Stimulated activated CD4-positive, alpha-beta T cell treated with anti-CD3 and anti-CD28 coated beads, TNF-alpha, amount 100 ng/mL, for 48 hours (primary cell): ENCODE measurements around the gene ZNF593OS.
A peak's percentile ranks its signal among the peaks of the same experiment; 100 is the strongest.

Source experiments
- DNase-seq, 3 donors: peaks; one replicate each; pipeline ENCODE4 v3.0.0-alpha.2; 2020; ENCODE audit warnings: low read depth in 3 of 3

Gene ZNF593OS

GRCh38 chr1:26184086-26184485 lies 12.5 kb upstream of the ZNF593OS start:
- no peak for DNase-seq

- no peak for DNase-seq
These were observed 10.7 kb upstream of the ZNF593OS start for GRCh38 chr1:26182383-26182696.

GRCh38 chr1:26181586-26182382 lies 10.2 kb upstream of the ZNF593OS start:
- DNase-seq = no peak

GRCh38 chr1:26180010-26180506 lies 8.4 kb upstream of the ZNF593OS start:
- no peak for DNase-seq

GRCh38 chr1:26177182-26177684 lies 5.6 kb upstream of the ZNF593OS start, which contains the start of gene CNKSR1:
TSS of gene CNKSR1 (plus strand) at chr1:26177491. CDS start at chr1:26177548, 57 bp downstream.
- DNase-seq = no peak

- DNase-seq = no peak
These were observed 3.7 kb upstream of the ZNF593OS start for GRCh38 chr1:26175346-26175745.

- DNase-seq = no peak
These were observed 1.2 kb downstream of the ZNF593OS start for GRCh38 chr1:26170472-26170821.

- peak; percentile 83 to 86 (median 84) for DNase-seq
These were observed 1.8 kb downstream of the ZNF593OS start, which contains the start of gene ZNF593 for GRCh38 chr1:26169669-26170471. TSS of gene ZNF593 (plus strand) at chr1:26169908. CDS start at chr1:26169984, 76 bp downstream.

GRCh38 chr1:26169198-26169554 lies 2.5 kb downstream of the ZNF593OS start:
- no peak for DNase-seq

GRCh38 chr1:26168410-26169197 lies 3.0 kb downstream of the ZNF593OS start, which contains the start of gene C1orf232:
TSS of gene C1orf232 (minus strand) at chr1:26168963. CDS start at chr1:26168499, 464 bp downstream.
- no peak for DNase-seq

GRCh38 chr1:26166719-26167281 lies 4.8 kb downstream of the ZNF593OS start:
- DNase-seq = no peak

- DNase-seq = no peak
These were observed 6.5 kb downstream of the ZNF593OS start for GRCh38 chr1:26164861-26165842.

GRCh38 chr1:26164036-26164860 lies 7.4 kb downstream of the ZNF593OS start:
- DNase-seq = peak in 2 of 3 donors; percentile 18 to 50

- DNase-seq = no peak
These were observed 8.0 kb downstream of the ZNF593OS start for GRCh38 chr1:26163684-26164035.

- DNase-seq = no peak
These were observed 9.4 kb downstream of the ZNF593OS start for GRCh38 chr1:26162220-26162709.

- peak in 1 of 3 donors; percentile 33 for DNase-seq
These were observed 10.0 kb downstream of the ZNF593OS start for GRCh38 chr1:26161415-26162219.

- no peak for DNase-seq
These were observed 10.9 kb downstream of the ZNF593OS start for GRCh38 chr1:26160527-26161414.
